NCI-H1436 treated with DMSO at 0.1 percent for 48 hours (cell line): ENCODE data around the gene OR10AD1.

Source experiments
- DNase-seq: peaks from one replicate; lab custom pipeline; 2025; lab: John Stamatoyannopoulos, UW

OR10AD1 gene

DNA sequence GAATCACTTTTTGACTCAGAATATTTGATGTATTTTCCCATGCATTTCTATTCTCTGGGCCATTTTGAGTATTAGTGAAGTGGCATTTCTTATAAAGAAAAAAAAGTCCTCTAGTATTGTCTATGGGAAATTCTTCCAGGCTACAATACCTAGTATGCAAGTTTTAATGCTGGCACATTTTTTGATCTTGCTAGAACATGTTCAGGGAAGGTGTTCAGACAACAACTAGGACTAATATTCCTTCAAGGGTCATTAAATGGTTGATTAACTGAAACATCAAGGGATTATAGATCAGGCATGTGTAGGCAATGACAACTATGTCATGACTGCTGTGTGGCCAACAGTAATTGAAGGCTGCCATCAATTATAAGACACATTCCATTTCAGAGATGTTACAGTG lies 12.0 kb downstream of the OR10AD1 start:
- DNase-seq = no peak

DNA sequence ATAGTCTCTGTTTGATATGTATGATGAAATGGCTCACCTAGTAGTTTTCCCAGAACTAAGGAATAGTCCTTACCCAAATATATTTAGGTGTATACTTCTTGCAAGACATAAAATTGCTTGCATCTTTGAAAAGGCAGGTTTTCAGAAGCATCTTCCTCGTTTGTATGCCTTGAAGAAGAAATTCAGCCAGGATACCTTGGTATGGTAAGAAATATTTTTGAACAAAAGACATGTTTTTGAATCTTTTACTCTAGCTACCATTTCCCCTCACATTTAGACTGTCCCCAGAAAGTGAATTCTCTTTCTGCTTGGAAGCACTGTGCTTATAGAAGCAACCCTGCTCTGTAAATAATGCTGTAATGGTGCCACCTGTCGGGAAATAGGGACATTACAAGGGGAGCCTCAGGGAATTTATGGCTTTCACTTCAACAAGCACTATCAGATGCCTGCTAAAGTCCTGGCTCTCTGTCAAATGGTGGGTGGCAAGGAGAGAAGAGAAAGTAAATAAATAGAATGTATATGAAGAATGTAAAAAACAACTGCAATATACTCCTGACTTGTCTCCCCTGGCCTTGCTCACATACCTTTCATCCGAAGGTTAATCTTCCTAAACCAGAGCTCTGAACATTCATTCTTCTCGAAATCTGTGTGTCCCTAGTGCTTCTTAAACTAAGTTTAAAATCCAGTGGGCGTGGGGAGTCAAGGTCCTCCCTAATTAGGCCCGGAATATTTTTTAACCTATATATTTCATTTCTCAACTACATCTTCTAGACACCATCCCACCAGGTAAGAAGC lies 13.6 kb downstream of the OR10AD1 start:
- no peak for DNase-seq

DNA sequence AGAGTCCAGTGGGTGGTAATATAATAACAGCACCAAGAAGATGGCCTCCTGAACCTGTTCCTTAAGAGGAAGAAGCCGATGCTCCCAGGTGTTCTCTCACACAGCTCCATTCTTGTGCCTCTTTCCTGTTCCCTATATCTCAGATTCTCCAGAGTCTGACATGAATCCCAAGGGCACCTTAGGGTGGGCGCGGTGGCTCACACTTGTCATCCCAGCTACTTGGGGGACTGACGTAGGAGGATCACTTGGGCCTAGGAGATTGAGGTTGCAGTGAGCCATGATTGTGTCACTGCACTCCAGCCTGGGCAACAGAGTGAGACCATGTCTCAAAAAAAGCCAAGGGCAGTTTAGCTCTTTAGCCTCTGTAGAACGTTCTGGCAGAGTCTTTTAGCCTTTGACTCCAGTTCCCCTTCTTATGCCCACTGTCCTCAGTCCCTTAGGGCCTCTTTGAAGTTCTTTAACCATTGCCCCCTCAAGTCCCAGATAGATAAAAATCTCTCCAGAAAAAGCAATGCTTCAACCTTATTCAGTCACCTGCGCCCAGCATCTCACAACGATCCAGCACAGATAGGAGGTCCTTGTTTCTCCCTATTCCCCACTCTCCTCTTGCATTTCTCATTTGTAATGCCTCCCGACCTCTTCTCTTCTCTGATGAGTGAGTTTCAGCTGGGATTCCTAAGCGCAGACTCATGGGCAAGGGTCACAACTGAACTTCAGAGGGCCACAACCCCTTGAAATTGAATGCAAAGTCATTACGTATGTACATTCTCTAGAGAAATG lies 15.0 kb downstream of the OR10AD1 start:
- no peak for DNase-seq

DNA sequence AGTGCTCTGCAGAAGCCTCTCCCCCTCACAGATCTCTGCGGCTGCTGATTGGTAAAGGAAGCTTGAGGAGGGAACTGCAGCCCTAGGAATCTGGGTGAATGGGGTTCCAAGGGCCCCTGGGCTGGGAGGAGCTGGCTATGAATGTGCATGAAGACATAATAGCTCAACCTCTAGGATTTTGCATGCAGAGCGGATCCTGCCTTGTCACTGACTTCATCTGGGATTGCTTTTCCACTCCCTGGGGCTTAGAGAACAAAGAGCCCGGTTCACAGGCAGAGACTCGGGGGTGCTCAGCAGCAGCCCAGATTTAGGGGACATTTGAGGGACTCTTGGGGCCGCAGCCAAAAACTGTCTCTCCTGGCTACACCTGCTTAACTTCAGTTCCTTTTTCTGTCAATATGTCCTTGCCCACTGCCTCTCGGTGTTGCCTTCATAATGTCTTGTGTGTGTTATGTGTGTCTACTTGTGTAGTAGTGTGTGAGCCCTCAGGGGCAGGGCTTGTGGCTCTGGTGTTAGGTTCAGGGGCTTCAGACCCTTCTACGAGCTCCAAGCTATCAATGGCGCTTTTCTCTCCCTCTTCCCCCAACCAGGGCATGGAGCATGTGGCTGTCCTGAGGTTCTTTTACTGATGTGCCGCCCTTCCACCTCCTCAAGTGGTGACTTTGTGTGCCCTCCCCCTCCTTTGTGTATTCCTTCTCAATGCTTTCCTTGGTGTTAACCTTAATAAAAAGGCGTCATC lies 17.7 kb downstream of the OR10AD1 start:
- no peak for DNase-seq

GRCh38 chr12:48184549-48184922 lies 18.6 kb downstream of the OR10AD1 start:
- no peak for DNase-seq

- no peak for DNase-seq
Observed at GRCh38 chr12:48183876-48184548, 19.1 kb downstream of the OR10AD1 start.

DNA sequence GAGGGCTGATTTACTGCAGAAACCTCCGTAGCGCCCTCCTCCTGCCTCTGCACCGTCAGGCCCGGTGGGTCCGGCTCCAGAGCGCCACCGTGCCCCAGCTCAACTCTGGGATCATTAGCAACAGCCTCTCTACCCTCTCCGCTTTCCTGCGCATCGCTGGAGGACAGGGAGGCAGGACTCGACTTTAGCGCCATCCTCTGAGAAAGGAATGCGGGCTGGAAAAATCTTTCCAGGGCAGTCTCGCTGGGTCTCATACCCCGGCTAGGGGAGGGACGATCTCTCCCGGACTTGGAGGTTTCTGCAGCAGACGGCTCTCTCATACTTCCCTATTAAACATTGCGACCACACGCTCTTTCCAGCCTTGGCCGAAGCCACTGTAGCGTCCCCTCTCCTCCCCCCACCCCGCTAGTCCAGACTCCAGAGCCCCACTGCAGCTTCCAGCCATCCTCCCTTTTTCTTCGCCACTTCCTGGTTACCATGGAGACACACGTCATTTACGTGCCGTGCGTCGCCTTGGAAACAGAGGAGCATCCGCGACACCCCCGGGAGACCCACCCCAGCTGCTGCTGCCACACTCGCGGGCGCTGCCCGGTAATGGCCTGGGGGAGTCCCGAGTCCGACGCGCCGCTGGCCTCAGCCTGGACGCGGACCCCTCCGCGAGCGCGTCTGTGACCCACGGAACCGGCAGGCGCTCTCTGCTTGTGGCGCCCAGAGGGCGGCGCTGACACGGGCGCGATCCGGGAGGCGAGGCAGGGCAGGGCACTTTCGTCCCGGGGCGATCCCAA lies 19.8 kb downstream of the OR10AD1 start, which contains the start of gene CCDC184:
TSS of gene CCDC184 (plus strand) at position 554 of the 785 bp plus-strand sequence. CDS start 479 bp downstream, outside the sequence.
- DNase-seq = no peak

DNA sequence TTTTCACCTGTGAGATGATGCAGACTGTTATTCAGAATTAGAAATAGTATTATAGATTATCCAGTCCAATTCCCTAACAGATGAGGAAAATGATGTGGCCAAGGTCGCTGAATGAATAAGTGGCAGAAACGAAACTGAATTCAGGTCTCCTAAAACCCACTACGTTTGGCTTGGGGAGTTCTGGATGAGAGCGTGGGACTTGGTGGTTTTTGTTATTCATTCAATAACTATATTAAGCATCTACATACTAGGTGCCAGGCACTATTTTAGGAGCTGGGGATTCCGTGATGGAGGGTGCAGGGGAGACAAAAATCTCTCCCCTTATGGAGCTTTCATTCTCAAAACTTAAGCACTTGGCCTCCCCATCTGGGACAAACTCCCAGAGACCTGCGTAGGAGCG lies 20.5 kb downstream of the OR10AD1 start:
- no peak for DNase-seq

DNA sequence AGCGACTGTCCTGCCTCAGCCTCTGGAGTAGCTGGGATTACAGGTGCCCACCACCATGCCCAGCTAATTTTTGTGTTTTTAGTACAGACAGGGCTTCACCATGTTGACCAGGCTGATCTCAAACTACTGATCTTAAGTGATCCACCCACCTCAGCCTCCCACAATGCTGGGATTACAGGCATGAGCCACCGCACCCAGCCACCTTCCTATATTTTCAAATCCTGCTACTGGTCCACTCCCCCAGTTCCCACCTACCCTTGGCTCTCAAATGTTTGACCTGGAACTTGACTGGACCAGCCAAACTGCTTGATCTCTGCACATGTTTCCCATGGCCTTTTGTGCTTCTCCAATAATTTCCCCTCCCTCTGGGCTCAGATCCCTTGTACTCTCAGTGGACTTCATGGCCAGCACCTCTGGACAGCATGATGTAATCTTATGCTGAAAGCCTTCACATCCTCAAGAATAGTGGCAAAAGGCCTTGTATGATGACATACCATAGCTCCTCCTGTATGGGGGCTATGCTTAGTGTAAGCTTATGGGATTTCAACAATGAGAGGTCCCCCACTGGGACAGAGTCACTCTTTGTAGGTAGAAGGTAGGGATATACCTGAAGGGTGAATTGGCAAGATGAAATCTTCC lies 22.1 kb downstream of the OR10AD1 start:
- DNase-seq = no peak

GRCh38 chr12:48180424-48180823 lies 22.7 kb downstream of the OR10AD1 start:
- no peak for DNase-seq

DNA sequence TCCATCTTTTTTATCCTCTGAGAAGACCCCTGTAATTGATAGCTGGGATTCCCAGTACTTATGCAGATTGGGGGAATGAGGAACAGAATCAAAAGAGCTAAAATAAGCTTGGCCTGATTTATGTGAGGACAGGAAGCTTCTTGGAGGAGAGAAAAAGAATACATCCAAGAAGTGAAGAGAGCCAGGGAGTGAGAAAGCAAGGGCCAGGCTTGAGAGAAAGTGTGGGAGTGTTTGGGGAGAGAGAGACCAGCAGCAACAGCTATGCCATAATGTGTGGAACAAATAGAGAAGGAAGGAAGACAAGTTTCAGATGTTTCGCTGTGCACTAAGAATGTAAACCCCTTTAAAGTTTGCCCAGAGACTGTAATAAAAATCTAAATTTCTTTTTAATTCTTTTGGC lies 23.6 kb downstream of the OR10AD1 start:
- no peak for DNase-seq

DNA sequence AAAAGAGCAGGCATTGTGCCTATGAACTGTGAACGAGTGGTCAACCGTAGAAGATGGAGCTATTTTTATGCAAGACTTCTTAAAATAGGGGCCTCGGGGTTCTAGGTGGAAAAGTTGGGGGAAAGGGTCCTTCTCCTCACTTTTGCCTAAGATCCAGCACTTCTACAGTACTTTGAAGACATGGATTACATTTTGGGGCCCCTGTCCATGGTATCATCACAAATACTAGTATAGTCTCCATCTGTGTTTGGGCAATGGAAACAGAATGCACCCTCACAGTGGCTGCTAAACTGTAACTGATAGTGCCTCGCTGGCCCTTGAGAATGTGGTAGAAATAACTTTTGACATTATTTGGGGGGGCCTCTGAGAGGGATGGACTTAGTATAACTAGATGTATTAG lies 25.1 kb downstream of the OR10AD1 start:
- DNase-seq = no peak

- DNase-seq = no peak
Observed at GRCh38 chr12:48176417-48176751, 26.7 kb downstream of the OR10AD1 start.

GRCh38 chr12:48175613-48176416 lies 27.3 kb downstream of the OR10AD1 start:
- no peak for DNase-seq

DNA sequence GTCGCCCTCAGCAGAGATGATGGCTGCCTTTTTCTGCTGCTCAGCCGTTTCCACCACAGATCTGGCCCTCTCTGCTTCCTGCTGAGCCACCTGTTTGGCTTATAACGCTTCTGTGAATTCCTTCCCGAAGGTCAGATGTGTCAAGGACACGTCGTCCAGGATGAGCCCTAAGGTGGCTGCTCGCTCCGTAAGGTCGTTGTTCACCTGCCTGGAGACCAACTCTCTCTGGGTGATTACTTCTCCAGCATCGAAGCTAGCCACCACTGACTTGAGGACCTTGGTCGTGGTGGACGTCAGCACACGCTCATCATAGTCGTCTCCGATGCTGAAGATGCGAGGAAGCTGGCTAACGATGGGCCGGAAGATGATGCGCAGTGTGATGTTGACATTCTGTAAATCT lies 34.1 kb downstream of the OR10AD1 start:
- DNase-seq = no peak

- DNase-seq = no peak
Observed at GRCh38 chr12:48165089-48165981, 37.8 kb downstream of the OR10AD1 start.

DNA sequence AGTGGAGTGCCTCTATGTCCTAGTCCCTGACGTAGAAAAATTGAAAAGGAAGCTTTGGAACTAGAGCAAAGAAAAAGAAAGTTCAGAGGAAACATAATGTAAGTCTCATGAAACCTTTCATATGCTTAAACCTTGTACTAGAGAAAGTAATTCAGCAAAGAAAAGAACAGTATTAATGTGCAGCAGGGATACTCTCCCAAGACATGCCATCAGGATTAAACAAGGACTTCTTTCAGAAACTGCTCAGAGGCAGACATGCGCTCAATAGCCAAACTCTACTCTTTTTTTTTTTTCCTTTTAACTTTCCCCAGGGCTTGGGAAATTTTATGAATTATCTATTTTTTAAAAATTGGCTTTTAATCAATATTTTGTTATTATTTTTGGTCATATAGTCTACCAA lies 38.6 kb downstream of the OR10AD1 start:
- no peak for DNase-seq

- DNase-seq = no peak
Observed at GRCh38 chr12:48163150-48163747, 39.8 kb downstream of the OR10AD1 start.

- DNase-seq = no peak
Observed at GRCh38 chr12:48160807-48161206, 42.3 kb downstream of the OR10AD1 start.
